HepG2 (cell line): ENCODE measurements around the gene RPS5. TPM values are rescaled to one million over a fixed set of nuclear protein-coding genes. Genes with fewer than 3 reads are reported as not detected.
A peak's percentile ranks its signal among the peaks of the same experiment; 100 is the strongest.

Experiments
- DZIP1 ChIP-seq: sonication (generic); formaldehyde crosslinking; IDR thresholded peaks from 2 replicates; pipeline ENCODE4 v1.5.0; 2020; ENCODE audit warnings: mild to moderate bottlenecking, missing genetic modification reagents
- FIP1L1 ChIP-seq: fragments of 200-400 bp; formaldehyde crosslinking; IDR thresholded peaks from 2 replicates; pipeline ENCODE4 v1.6.1; 2018; ENCODE audit warnings: low read depth, mild to moderate bottlenecking, low read length, moderate library complexity, borderline replicate concordance; ENCODE audit not compliant: insufficient read depth
- FOXK1 ChIP-seq: sonication (generic); formaldehyde crosslinking; IDR thresholded peaks from 2 replicates; pipeline ENCODE4 v1.4.0; 2020; ENCODE audit warnings: low read depth, missing genetic modification reagents, borderline replicate concordance
- HBP1 ChIP-seq: IDR thresholded peaks from 2 replicates; pipeline ENCODE4 v1.6.1; 2016; ENCODE audit warnings: low read depth, control low read depth
- HMGXB4 ChIP-seq, 2 experiments: sonication (generic) in 1 of 2; formaldehyde crosslinking in 1 of 2; IDR thresholded peaks; 2 replicates each; pipeline versions ENCODE4 v1.4.0 to v1.6.1; 2018 to 2020; ENCODE audit warnings: missing genetic modification reagents in 2 of 2, borderline replicate concordance in 1 of 2, low read depth in 1 of 2, mild to moderate bottlenecking in 1 of 2, missing biosample characterization in 1 of 2
- RFXAP ChIP-seq: sonication (generic); formaldehyde crosslinking; IDR thresholded peaks from 2 replicates; pipeline ENCODE4 v1.4.0; 2020; ENCODE audit warnings: missing genetic modification reagents, borderline replicate concordance
- SMYD3 ChIP-seq: sonication (generic); formaldehyde crosslinking; IDR thresholded peaks from 2 replicates; pipeline ENCODE4 v1.8.1; 2023; ENCODE audit warnings: mild to moderate bottlenecking, missing genetic modification reagents
- TEAD3 ChIP-seq: optimal IDR thresholded peaks from 2 replicates; pipeline ENCODE3; 2016; ENCODE audit warnings: borderline replicate concordance
- ZNF788 ChIP-seq: sonication (generic); formaldehyde crosslinking; IDR thresholded peaks from 2 replicates; pipeline ENCODE4 v1.5.0; 2020; ENCODE audit warnings: mild to moderate bottlenecking, missing genetic modification reagents, borderline replicate concordance
- ZSCAN29 ChIP-seq: sonication (generic); formaldehyde crosslinking; conservative IDR thresholded peaks from 2 replicates; pipeline ENCODE4 v1.4.0; 2020; ENCODE audit warnings: mild to moderate bottlenecking, missing genetic modification reagents
- polyA plus RNA-seq, 8 experiments: library from polyadenylated mRNA; depleted of rRNA in 3 of 8; stranded (reverse) in 7 of 8; unstranded in 1 of 8; fragments of >200 nt; fragmentation: Illumina TruSeq in 4 of 8; extraction: Trizol in 4 of 8; gene quantifications; 2 replicates each; pipeline versions ENCODE4 v1.2.1 to v1.2.3, GENCODE V29; 2011 to 2016; ENCODE audit warnings: low read depth in 4 of 8, missing spikeins in 1 of 8, mixed read lengths in 1 of 8; ENCODE audit not compliant: insufficient read depth in 1 of 8
- total RNA-seq, 5 experiments: library from RNA; depleted of rRNA; stranded (reverse); fragments of >200 nt; fragmentation: Illumina TruSeq; extraction: Trizol; gene quantifications; 2 replicates each; pipeline ENCODE4 v1.2.3, GENCODE V29; 2016; ENCODE audit warnings: low read depth in 1 of 5
- TF ChIP-seq, protein P1 (sequence below): sonication (generic); formaldehyde crosslinking; IDR thresholded peaks from 2 replicates; pipeline ENCODE4 v1.8.1; 2023; ENCODE audit warnings: mild to moderate bottlenecking, missing genetic modification reagents, borderline replicate concordance
- TF ChIP-seq, protein P2 (sequence below): sonication (generic); formaldehyde crosslinking; IDR thresholded peaks from 2 replicates; pipeline ENCODE4 v1.5.0; 2020; ENCODE audit warnings: mild to moderate bottlenecking, missing genetic modification reagents, borderline replicate concordance
- TF ChIP-seq, protein P3 (sequence below): sonication (generic); formaldehyde crosslinking; IDR thresholded peaks from 2 replicates; pipeline ENCODE4 v1.5.1; 2020; ENCODE audit warnings: mild to moderate bottlenecking, moderate library complexity, missing genetic modification reagents

Gene RPS5
- total and polyA plus RNA-seq, 2 of the 13 experiments (the other 11 are each of a cell fraction or from before 2014, with no cell fraction given): 1,544 to 4,408 TPM

GRCh38 chr19:58400916-58401839, 14.1 kb downstream of the RPS5 start (continued):
- TF ChIP-seq HMGXB4 (CRISPR knock-in tag; IDR thresholded peaks at IDR 0.05; ENCODE audit: borderline replicate concordance in 1 of 2, low read depth in 1 of 2) (peak in 1 of 2 experiments; percentile 64; a peak in 1 of 4 replicates), DZIP1 (0 out of 2 replicates have a peak, but pooled peaks have one; percentile 29), HBP1 (CRISPR knock-in tag) (0 out of 2 replicates have a peak, but pooled peaks have one; percentile 25), TEAD3 (CRISPR knock-in tag) (peak; percentile 25), RFXAP (CRISPR knock-in tag) (peak; percentile 99), ZNF788 (peak; percentile 80; the same call in 1 of the 2 replicates), FIP1L1 (no peak), ZSCAN29 (0 out of 2 replicates have a peak, but pooled peaks have one; percentile 46), FOXK1 (CRISPR knock-in tag) (peak; percentile 13; the same call in 1 of the 2 replicates), SMYD3 (CRISPR knock-in tag) (peak; percentile 47; the same call in 1 of the 2 replicates)
- TF ChIP-seq, protein P1, sequence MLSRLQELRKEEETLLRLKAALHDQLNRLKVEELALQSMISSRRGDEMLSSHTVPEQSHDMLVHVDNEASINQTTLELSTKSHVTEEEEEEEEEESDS: 0 out of 2 replicates have a peak, but pooled peaks have one; percentile 68
- TF ChIP-seq, protein P2, sequence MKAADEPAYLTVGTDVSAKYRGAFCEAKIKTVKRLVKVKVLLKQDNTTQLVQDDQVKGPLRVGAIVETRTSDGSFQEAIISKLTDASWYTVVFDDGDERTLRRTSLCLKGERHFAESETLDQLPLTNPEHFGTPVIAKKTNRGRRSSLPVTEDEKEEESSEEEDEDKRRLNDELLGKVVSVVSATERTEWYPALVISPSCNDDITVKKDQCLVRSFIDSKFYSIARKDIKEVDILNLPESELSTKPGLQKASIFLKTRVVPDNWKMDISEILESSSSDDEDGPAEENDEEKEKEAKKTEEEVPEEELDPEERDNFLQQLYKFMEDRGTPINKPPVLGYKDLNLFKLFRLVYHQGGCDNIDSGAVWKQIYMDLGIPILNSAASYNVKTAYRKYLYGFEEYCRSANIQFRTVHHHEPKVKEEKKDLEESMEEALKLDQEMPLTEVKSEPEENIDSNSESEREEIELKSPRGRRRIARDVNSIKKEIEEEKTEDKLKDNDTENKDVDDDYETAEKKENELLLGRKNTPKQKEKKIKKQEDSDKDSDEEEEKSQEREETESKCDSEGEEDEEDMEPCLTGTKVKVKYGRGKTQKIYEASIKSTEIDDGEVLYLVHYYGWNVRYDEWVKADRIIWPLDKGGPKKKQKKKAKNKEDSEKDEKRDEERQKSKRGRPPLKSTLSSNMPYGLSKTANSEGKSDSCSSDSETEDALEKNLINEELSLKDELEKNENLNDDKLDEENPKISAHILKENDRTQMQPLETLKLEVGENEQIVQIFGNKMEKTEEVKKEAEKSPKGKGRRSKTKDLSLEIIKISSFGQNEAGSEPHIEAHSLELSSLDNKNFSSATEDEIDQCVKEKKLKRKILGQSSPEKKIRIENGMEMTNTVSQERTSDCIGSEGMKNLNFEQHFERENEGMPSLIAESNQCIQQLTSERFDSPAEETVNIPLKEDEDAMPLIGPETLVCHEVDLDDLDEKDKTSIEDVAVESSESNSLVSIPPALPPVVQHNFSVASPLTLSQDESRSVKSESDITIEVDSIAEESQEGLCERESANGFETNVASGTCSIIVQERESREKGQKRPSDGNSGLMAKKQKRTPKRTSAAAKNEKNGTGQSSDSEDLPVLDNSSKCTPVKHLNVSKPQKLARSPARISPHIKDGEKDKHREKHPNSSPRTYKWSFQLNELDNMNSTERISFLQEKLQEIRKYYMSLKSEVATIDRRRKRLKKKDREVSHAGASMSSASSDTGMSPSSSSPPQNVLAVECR (CRISPR knock-in tag): peak; percentile 93
- TF ChIP-seq, protein P3, sequence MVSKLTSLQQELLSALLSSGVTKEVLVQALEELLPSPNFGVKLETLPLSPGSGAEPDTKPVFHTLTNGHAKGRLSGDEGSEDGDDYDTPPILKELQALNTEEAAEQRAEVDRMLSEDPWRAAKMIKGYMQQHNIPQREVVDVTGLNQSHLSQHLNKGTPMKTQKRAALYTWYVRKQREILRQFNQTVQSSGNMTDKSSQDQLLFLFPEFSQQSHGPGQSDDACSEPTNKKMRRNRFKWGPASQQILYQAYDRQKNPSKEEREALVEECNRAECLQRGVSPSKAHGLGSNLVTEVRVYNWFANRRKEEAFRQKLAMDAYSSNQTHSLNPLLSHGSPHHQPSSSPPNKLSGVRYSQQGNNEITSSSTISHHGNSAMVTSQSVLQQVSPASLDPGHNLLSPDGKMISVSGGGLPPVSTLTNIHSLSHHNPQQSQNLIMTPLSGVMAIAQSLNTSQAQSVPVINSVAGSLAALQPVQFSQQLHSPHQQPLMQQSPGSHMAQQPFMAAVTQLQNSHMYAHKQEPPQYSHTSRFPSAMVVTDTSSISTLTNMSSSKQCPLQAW: peak; percentile 93
